ENCODE results near the gene SLC25A25. TPM values are rescaled to one million over a fixed set of nuclear protein-coding genes. Genes with fewer than 3 reads are reported as not detected.

Gene SLC25A25
- total and polyA plus RNA-seq, 10 of the 15 experiments (the other 5 are each of a cell fraction or from before 2014, with no cell fraction given) = 0.04 to 17.1 (median 12.4) TPM; not detected in 1

DNA sequence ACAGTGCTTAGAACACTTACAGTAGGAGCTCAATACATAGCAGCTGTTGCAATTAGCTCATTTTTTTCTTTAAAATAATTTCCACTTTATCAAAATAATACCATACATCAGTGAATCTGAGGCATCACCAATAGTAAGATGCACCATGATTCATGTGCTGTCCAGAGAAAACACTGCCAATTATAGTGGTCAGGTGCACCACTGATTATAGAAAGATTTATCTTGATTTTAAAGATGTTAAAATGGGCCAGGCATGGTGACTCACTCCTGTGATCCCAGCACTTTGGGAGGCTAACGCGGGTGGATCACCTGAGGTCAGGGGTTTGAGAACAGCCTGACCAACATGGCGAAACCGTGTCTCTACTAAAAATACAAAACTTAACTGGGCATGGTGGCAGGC, 40.3 kb upstream of the SLC25A25 start:
- BruUV-seq (replicated peaks) = no TSS peak
- CTCF ChIA-PET = interaction anchor here (0.7 to 16.0 kb wide), 10 partner anchors 8 to 97 kb away, joined by 3 to 332 read pairs (median 6); no protein-coding TSS in a partner anchor
- Histone ChIP-seq H3K4me1 (ENCODE audit: control insufficient read depth, insufficient read depth, low read length) (peaks cover 63% of the 10 kb centered on the region), H3K9me3 (replicated peaks; ENCODE audit: control insufficient read depth, insufficient read depth, low read length) (no peaks in the 10 kb centered on the region; the same call in 2 of the 3 replicates), H4K20me1 (ENCODE audit: control insufficient read depth, insufficient read depth) (no peaks in the 10 kb centered on the region), H2AFZ (ENCODE audit: control insufficient read depth, low read depth, low read length) (no peak overlapping the region), H3K9ac (ENCODE audit: control insufficient read depth, insufficient read depth, low read length) (no peak overlapping the region), H3K36me3 (ENCODE audit: control insufficient read depth in 2 of 2, insufficient read depth in 2 of 2, low read length in 1 of 2) (no peaks in the 10 kb centered on the region), H3K4me3 (no peak overlapping the region), H3K27ac (ENCODE audit: control insufficient read depth, insufficient read depth) (peak overlapping the region; percentile 55; the same call in 1 of the 2 replicates), H3K27me3 (replicated peaks in 1 of 2; ENCODE audit: control insufficient read depth in 2 of 2, insufficient read depth in 2 of 2, low read length in 1 of 2) (no peaks in the 10 kb centered on the region), H3K79me2 (ENCODE audit: control insufficient read depth, insufficient read depth, low read length) (no peaks in the 10 kb centered on the region), H3K4me2 (ENCODE audit: control insufficient read depth, insufficient read depth) (0 out of 2 replicates have a peak overlapping the region, but pooled peaks have one; percentile 3)
- RAD21 ChIA-PET (ENCODE audit: unreplicated experiment) = interaction anchor here (0.7 to 4.0 kb wide), 5 partner anchors 7 to 74 kb away, joined by 3 to 28 read pairs (median 4); no protein-coding TSS in a partner anchor
- POLR2A ChIA-PET = interaction anchor here (0.6 to 0.8 kb wide), 3 partner anchors 47 to 898 kb away, joined by 3 to 5 read pairs (median 3); partner anchors contain the start of gene EEIG1
- DNase-seq (ENCODE audit: low read depth, low spot score) (no peak), ATAC-seq (no peak), FAIRE-seq (no peak)
- intact Hi-C loops (cut with micrococcal nuclease; ENCODE audit: unreplicated experiment) (no loop called here), in situ Hi-C loops (cut with MboI) (no loop called here)
- SMC1A ChIA-PET (ENCODE audit: uncharacterized antibody, unreplicated experiment) = interaction anchor here (0.7 to 3.0 kb wide), 8 partner anchors 11 to 84 kb away, joined by 3 to 14 read pairs (median 4); no protein-coding TSS in a partner anchor
- 95% methylated on average over 4 of the region's 4 CpGs for WGBS (ENCODE audit: insufficient coverage, insufficient replicate concordance, low lambda C conversion rate, missing lambda C conversion rate)
- TF ChIP-seq EP300 (IDR thresholded peaks at IDR 0.05; ENCODE audit: borderline replicate concordance in 1 of 2, control insufficient read depth in 1 of 2, low read depth in 2 of 2, low read length in 2 of 2) (no peak), NBN (IDR thresholded peaks at IDR 0.05) (no peak), CBX5 (IDR thresholded peaks at IDR 0.05; ENCODE audit: low read depth) (no peak), ASH2L (IDR thresholded peaks at IDR 0.05; ENCODE audit: borderline replicate concordance, low read depth) (no peak), EZH2 (IDR thresholded peaks at IDR 0.05; ENCODE audit: borderline replicate concordance, control insufficient read depth, low read depth, low read length) (no peak), CBX3 (IDR thresholded peaks at IDR 0.05; ENCODE audit: borderline replicate concordance, low read depth) (no peak), SREBF1 (IDR thresholded peaks at IDR 0.05; ENCODE audit: low read length) (no peak), HDGF (IDR thresholded peaks at IDR 0.05) (no peak), NFXL1 (IDR thresholded peaks at IDR 0.05; ENCODE audit: borderline replicate concordance) (no peak), CUX1 (IDR thresholded peaks at IDR 0.05; ENCODE audit: insufficient replicate concordance, low read depth, low read length) (no peak), MYB (IDR thresholded peaks at IDR 0.05; ENCODE audit: borderline replicate concordance, low read depth, low read length) (no peak), NR2F1 (conservative IDR thresholded peaks at IDR 0.05) (no peak), ZZZ3 (IDR thresholded peaks at IDR 0.05; ENCODE audit: control insufficient read depth, insufficient read length, low read depth) (no peak), POLR2A (IDR thresholded peaks at IDR 0.05; ENCODE audit: low read depth, low read length) (no peak), IKZF2 (IDR thresholded peaks at IDR 0.05) (no peak), RBBP5 (conservative IDR thresholded peaks at IDR 0.05) (no peak)
- TF ChIP-seq, protein P1, sequence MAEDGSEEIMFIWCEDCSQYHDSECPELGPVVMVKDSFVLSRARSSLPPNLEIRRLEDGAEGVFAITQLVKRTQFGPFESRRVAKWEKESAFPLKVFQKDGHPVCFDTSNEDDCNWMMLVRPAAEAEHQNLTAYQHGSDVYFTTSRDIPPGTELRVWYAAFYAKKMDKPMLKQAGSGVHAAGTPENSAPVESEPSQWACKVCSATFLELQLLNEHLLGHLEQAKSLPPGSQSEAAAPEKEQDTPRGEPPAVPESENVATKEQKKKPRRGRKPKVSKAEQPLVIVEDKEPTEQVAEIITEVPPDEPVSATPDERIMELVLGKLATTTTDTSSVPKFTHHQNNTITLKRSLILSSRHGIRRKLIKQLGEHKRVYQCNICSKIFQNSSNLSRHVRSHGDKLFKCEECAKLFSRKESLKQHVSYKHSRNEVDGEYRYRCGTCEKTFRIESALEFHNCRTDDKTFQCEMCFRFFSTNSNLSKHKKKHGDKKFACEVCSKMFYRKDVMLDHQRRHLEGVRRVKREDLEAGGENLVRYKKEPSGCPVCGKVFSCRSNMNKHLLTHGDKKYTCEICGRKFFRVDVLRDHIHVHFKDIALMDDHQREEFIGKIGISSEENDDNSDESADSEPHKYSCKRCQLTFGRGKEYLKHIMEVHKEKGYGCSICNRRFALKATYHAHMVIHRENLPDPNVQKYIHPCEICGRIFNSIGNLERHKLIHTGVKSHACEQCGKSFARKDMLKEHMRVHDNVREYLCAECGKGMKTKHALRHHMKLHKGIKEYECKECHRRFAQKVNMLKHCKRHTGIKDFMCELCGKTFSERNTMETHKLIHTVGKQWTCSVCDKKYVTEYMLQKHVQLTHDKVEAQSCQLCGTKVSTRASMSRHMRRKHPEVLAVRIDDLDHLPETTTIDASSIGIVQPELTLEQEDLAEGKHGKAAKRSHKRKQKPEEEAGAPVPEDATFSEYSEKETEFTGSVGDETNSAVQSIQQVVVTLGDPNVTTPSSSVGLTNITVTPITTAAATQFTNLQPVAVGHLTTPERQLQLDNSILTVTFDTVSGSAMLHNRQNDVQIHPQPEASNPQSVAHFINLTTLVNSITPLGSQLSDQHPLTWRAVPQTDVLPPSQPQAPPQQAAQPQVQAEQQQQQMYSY (CRISPR knock-in tag; IDR thresholded peaks at IDR 0.05) = no peak

All from GM12878 (cell line).